HepG2 (cell line): ENCODE results near the gene SLTM. TPM values are rescaled to one million over a fixed set of nuclear protein-coding genes. Genes with fewer than 3 reads are reported as not detected.
A peak's percentile ranks its signal among the peaks of the same experiment; 100 is the strongest.

Source experiments
- CENPT ChIP-seq: sonication (generic); formaldehyde crosslinking; IDR thresholded peaks from 2 replicates; pipeline ENCODE4 v1.8.0; 2022; ENCODE audit warnings: low read depth, mild to moderate bottlenecking, moderate library complexity, missing genetic modification reagents
- FOXO1 ChIP-seq: sonication (generic); formaldehyde crosslinking; IDR thresholded peaks from 2 replicates; pipeline ENCODE4 v1.4.0; 2020; ENCODE audit warnings: missing genetic modification reagents
- FOXP1 ChIP-seq, 2 experiments: fragments of 450-650 bp in 1 of 2; IDR thresholded peaks; 2 replicates each; pipeline ENCODE4 v1.6.1; 2017 to 2018; ENCODE audit warnings: antibody characterized with exemption in 1 of 2
- GATA4 ChIP-seq: sonication (generic); IDR thresholded peaks from 2 replicates; pipeline ENCODE4 v1.6.1; 2016; ENCODE audit warnings: antibody characterized with exemption, low read depth, borderline replicate concordance
- HDAC2 ChIP-seq: sonication (generic); formaldehyde crosslinking; IDR thresholded peaks from 2 replicates; pipeline ENCODE4 v1.4.0; 2020; ENCODE audit warnings: missing genetic modification reagents
- HOXD1 ChIP-seq: sonication (generic); formaldehyde crosslinking; IDR thresholded peaks from 2 replicates; pipeline ENCODE4 v1.5.0; 2020; ENCODE audit warnings: missing genetic modification reagents
- MEF2D ChIP-seq: sonication (generic); formaldehyde crosslinking; IDR thresholded peaks from 2 replicates; pipeline ENCODE4 v1.5.1; 2020; ENCODE audit warnings: mild to moderate bottlenecking, missing genetic modification reagents
- MIER2 ChIP-seq: IDR thresholded peaks from 2 replicates; pipeline ENCODE4 v1.6.1; 2016; ENCODE audit warnings: missing biosample characterization, missing genetic modification reagents
- POLR2A ChIP-seq, 2 experiments: IDR thresholded peaks; 2 replicates each; pipeline ENCODE4 v1.6.1; 2011; ENCODE audit warnings: low read depth in 2 of 2, low read length in 2 of 2, mild to moderate bottlenecking in 1 of 2, moderate library complexity in 1 of 2; ENCODE audit not compliant: insufficient read depth in 1 of 2
- RAD21 ChIP-seq: fragments of 450-650 bp; formaldehyde crosslinking; IDR thresholded peaks from 2 replicates; pipeline ENCODE4 v1.5.0; 2020; ENCODE audit warnings: mild to moderate bottlenecking
- SIX4 ChIP-seq: sonication (generic); formaldehyde crosslinking; IDR thresholded peaks from 2 replicates; pipeline ENCODE4 v1.4.0; 2020; ENCODE audit warnings: missing genetic modification reagents
- SRY ChIP-seq: sonication (generic); formaldehyde crosslinking; IDR thresholded peaks from 2 replicates; pipeline ENCODE4 v1.8.0; 2022; ENCODE audit warnings: mild to moderate bottlenecking, missing genetic modification reagents
- THYN1 ChIP-seq: sonication (generic); formaldehyde crosslinking; IDR thresholded peaks from 2 replicates; pipeline ENCODE4 v1.8.1; 2023; ENCODE audit warnings: low read depth, mild to moderate bottlenecking, moderate library complexity, missing genetic modification reagents, borderline replicate concordance
- TP53 ChIP-seq: sonication (generic); formaldehyde crosslinking; conservative IDR thresholded peaks from 2 replicates; pipeline ENCODE4 v1.4.0; 2020; ENCODE audit warnings: missing genetic modification reagents
- ZBTB8A ChIP-seq: sonication (generic); formaldehyde crosslinking; IDR thresholded peaks from 2 replicates; pipeline ENCODE4 v1.4.0; 2020; ENCODE audit warnings: mild to moderate bottlenecking, low read depth, missing genetic modification reagents, borderline replicate concordance
- ZNF234 ChIP-seq: sonication (generic); formaldehyde crosslinking; conservative IDR thresholded peaks from 2 replicates; pipeline ENCODE4 v1.5.1; 2020; ENCODE audit warnings: mild to moderate bottlenecking, missing genetic modification reagents
- ZNF292 ChIP-seq: sonication (generic); formaldehyde crosslinking; IDR thresholded peaks from 2 replicates; pipeline ENCODE4 v1.8.1; 2022; ENCODE audit warnings: mild to moderate bottlenecking, low read depth, missing genetic modification reagents, borderline replicate concordance
- ZNF496 ChIP-seq: sonication (generic); formaldehyde crosslinking; IDR thresholded peaks from 2 replicates; pipeline ENCODE4 v1.8.1; 2023; ENCODE audit warnings: mild to moderate bottlenecking, moderate library complexity, missing genetic modification reagents; ENCODE audit not compliant: insufficient replicate concordance
- ZNF670 ChIP-seq: sonication (generic); formaldehyde crosslinking; IDR thresholded peaks from 2 replicates; pipeline ENCODE4 v1.8.0; 2022; ENCODE audit warnings: mild to moderate bottlenecking, missing genetic modification reagents, borderline replicate concordance
- ZNF780A ChIP-seq: sonication (generic); formaldehyde crosslinking; IDR thresholded peaks from 2 replicates; pipeline ENCODE4 v1.8.0; 2022; ENCODE audit warnings: mild to moderate bottlenecking, missing genetic modification reagents, moderate library complexity
- ZNF878 ChIP-seq: sonication (generic); formaldehyde crosslinking; IDR thresholded peaks from 2 replicates; pipeline ENCODE4 v1.8.1; 2023; ENCODE audit warnings: mild to moderate bottlenecking, missing genetic modification reagents, moderate library complexity
- polyA plus RNA-seq, 8 experiments: library from polyadenylated mRNA; depleted of rRNA in 3 of 8; stranded (reverse) in 7 of 8; unstranded in 1 of 8; fragments of >200 nt; fragmentation: Illumina TruSeq in 4 of 8; extraction: Trizol in 4 of 8; gene quantifications; 2 replicates each; pipeline versions ENCODE4 v1.2.1 to v1.2.3, GENCODE V29; 2011 to 2016; ENCODE audit warnings: low read depth in 4 of 8, missing spikeins in 1 of 8, mixed read lengths in 1 of 8; ENCODE audit not compliant: insufficient read depth in 1 of 8
- total RNA-seq, 5 experiments: library from RNA; depleted of rRNA; stranded (reverse); fragments of >200 nt; fragmentation: Illumina TruSeq; extraction: Trizol; gene quantifications; 2 replicates each; pipeline ENCODE4 v1.2.3, GENCODE V29; 2016; ENCODE audit warnings: low read depth in 1 of 5
- TF ChIP-seq, protein P1 (sequence below): sonication (generic); formaldehyde crosslinking; IDR thresholded peaks from 2 replicates; pipeline ENCODE4 v1.8.1; 2023; ENCODE audit warnings: mild to moderate bottlenecking, missing genetic modification reagents
- TF ChIP-seq, protein P2 (sequence below): sonication (generic); formaldehyde crosslinking; IDR thresholded peaks from 2 replicates; pipeline ENCODE4 v1.4.0; 2020; ENCODE audit warnings: missing genetic modification reagents, borderline replicate concordance

Gene SLTM
- total and polyA plus RNA-seq, 2 of the 13 experiments (the other 11 are each of a cell fraction or from before 2014, with no cell fraction given): 22.0 to 64.2 TPM

DNA sequence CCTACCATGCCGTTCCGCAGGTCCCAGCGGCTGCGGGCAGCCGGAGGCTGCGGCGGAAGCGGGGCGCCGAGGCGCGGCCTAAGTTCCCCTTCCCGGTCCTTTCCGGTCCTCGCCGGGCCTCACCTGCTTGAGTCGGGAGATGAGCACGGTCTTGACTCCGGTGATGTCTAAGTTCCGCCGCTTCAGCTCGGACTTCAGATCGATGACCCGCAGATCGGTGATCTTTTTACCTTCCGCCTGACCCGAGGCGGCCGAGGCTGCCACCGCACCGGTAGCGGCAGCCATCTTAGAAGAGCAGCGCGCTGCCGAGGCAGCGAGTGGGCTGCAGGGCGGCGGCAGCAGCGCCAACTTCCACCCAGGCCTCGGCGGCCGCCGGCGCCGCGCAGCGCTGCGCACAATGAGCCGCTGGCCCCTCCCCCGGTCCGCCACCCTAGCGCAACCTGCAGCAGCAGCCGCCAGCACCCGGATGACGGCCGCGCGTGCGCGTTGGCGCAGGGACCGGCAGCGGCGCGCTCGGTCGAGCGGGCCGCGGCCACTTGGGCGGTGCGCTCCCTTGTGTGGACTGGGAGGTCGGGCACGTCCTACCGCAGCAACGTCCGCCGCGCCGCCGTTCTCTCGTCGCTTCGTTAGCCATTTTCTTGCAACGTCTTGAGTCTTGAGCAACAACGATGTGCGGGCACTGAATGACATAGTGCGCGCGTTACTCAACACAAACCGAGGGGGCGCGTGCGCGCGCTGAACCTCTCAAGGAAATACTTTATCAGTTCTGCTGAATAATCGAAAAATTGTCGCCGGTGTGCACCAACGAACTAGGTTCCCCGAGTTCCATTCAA lies at the start of gene SLTM (continued):
- TF ChIP-seq CENPT (no peak), ZNF496 (CRISPR knock-in tag) (no peak), ZNF234 (no peak), GATA4 (peak; percentile 74), ZNF670 (CRISPR knock-in tag) (no peak), FOXP1 (IDR thresholded peaks at IDR 0.05) (no peak), FOXP1 (CRISPR knock-in tag; IDR thresholded peaks at IDR 0.05) (no peak), MEF2D (CRISPR knock-in tag) (peak; percentile 33; the same call in 1 of the 2 replicates), POLR2A (IDR thresholded peaks at IDR 0.05; ENCODE audit: insufficient read depth in 1 of 2, low read depth in 2 of 2, low read length in 2 of 2) (peak; percentile 92 to 98), TP53 (CRISPR knock-in tag) (0 out of 2 replicates have a peak, but pooled peaks have one; percentile 70), SRY (CRISPR knock-in tag) (peak; percentile 63; the same call in 1 of the 2 replicates), HDAC2 (CRISPR knock-in tag) (no peak; the same call in 1 of the 2 replicates), ZBTB8A (CRISPR knock-in tag) (no peak), FOXO1 (CRISPR knock-in tag) (peak; percentile 71), ZNF780A (no peak), ZNF878 (peak; percentile 57; the same call in 1 of the 2 replicates), THYN1 (CRISPR knock-in tag) (no peak), SIX4 (CRISPR knock-in tag) (no peak), ZNF292 (CRISPR knock-in tag) (0 out of 2 replicates have a peak, but pooled peaks have one; percentile 22), MIER2 (CRISPR knock-in tag) (no peak), RAD21 (0 out of 2 replicates have a peak, but pooled peaks have one; percentile 31), HOXD1 (CRISPR knock-in tag) (no peak)
- TF ChIP-seq, protein P1, sequence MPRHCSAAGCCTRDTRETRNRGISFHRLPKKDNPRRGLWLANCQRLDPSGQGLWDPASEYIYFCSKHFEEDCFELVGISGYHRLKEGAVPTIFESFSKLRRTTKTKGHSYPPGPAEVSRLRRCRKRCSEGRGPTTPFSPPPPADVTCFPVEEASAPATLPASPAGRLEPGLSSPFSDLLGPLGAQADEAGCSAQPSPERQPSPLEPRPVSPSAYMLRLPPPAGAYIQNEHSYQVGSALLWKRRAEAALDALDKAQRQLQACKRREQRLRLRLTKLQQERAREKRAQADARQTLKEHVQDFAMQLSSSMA (CRISPR knock-in tag): peak; percentile 84
- TF ChIP-seq, protein P2, sequence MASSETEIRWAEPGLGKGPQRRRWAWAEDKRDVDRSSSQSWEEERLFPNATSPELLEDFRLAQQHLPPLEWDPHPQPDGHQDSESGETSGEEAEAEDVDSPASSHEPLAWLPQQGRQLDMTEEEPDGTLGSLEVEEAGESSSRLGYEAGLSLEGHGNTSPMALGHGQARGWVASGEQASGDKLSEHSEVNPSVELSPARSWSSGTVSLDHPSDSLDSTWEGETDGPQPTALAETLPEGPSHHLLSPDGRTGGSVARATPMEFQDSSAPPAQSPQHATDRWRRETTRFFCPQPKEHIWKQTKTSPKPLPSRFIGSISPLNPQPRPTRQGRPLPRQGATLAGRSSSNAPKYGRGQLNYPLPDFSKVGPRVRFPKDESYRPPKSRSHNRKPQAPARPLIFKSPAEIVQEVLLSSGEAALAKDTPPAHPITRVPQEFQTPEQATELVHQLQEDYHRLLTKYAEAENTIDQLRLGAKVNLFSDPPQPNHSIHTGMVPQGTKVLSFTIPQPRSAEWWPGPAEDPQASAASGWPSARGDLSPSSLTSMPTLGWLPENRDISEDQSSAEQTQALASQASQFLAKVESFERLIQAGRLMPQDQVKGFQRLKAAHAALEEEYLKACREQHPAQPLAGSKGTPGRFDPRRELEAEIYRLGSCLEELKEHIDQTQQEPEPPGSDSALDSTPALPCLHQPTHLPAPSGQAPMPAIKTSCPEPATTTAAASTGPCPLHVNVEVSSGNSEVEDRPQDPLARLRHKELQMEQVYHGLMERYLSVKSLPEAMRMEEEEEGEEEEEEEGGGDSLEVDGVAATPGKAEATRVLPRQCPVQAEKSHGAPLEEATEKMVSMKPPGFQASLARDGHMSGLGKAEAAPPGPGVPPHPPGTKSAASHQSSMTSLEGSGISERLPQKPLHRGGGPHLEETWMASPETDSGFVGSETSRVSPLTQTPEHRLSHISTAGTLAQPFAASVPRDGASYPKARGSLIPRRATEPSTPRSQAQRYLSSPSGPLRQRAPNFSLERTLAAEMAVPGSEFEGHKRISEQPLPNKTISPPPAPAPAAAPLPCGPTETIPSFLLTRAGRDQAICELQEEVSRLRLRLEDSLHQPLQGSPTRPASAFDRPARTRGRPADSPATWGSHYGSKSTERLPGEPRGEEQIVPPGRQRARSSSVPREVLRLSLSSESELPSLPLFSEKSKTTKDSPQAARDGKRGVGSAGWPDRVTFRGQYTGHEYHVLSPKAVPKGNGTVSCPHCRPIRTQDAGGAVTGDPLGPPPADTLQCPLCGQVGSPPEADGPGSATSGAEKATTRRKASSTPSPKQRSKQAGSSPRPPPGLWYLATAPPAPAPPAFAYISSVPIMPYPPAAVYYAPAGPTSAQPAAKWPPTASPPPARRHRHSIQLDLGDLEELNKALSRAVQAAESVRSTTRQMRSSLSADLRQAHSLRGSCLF: no peak
